Measurements from ENCODE around the gene TPH2. TPM values are rescaled to one million over a fixed set of nuclear protein-coding genes. Genes with fewer than 3 reads are reported as not detected.

Gene TPH2
- total RNA-seq, 2 experiments from 2014 or later, result not detected

- DNase-seq, result no peak
- ChIA-PET CTCF (no interaction called here), POLR2A (no interaction called here)
- no peak overlapping the region for H3K4me3 Mint-ChIP-seq
- no peaks in the 10 kb centered on the region for H3K36me3 Mint-ChIP-seq (ENCODE audit: low read depth)
- H3K27ac Mint-ChIP-seq, result no peak overlapping the region
- peaks cover 2% of the 10 kb centered on the region for H3K27me3 Mint-ChIP-seq
- H3K4me1 Mint-ChIP-seq, result no peaks in the 10 kb centered on the region
- no peaks in the 10 kb centered on the region for H3K9me3 Mint-ChIP-seq
Observed at GRCh38 chr12:72024613-72025012, 86.0 kb downstream of the TPH2 start.

GRCh38 chr12:72025524-72025923, 86.9 kb downstream of the TPH2 start:
- H3K9me3 Mint-ChIP-seq, result no peaks in the 10 kb centered on the region
- POLR2A ChIA-PET, result no interaction called here
- no peaks in the 10 kb centered on the region for H3K36me3 Mint-ChIP-seq (ENCODE audit: low read depth)
- CTCF ChIA-PET, result no interaction called here
- H3K27ac Mint-ChIP-seq, result no peak overlapping the region
- no peaks in the 10 kb centered on the region for H3K4me1 Mint-ChIP-seq
- no peak overlapping the region for H3K4me3 Mint-ChIP-seq
- DNase-seq, result no peak
- H3K27me3 Mint-ChIP-seq, result no peaks in the 10 kb centered on the region

- Mint-ChIP-seq H3K4me3 (no peak overlapping the region), H3K9me3 (no peaks in the 10 kb centered on the region), H3K4me1 (no peaks in the 10 kb centered on the region), H3K27ac (no peak overlapping the region), H3K27me3 (no peaks in the 10 kb centered on the region), H3K36me3 (ENCODE audit: low read depth) (no peaks in the 10 kb centered on the region)
- ChIA-PET CTCF (no interaction called here), POLR2A (no interaction called here)
- DNase-seq, result no peak
Observed at GRCh38 chr12:72028966-72029365, 90.3 kb downstream of the TPH2 start.

DNA sequence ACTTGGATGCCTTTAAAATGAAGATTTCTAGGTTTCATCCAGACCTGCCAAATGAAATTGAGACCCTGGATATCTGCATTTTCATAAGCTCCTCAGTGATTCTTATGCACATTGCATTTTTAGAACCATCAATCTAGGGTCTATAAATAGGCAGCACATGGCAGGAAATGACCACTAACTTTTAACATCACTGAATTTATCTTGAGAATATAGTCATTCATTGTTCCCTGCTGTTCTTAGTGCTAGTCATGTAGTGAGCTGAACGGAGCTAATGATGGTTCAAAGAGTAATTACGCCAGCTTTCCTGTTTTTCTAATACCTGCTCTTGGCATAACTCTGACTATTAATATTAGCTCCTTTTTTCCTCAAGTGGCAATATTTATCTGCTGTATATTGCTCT, 91.6 kb downstream of the TPH2 start:
- no peaks in the 10 kb centered on the region for H3K36me3 Mint-ChIP-seq (ENCODE audit: low read depth)
- no peaks in the 10 kb centered on the region for H3K9me3 Mint-ChIP-seq
- H3K27ac Mint-ChIP-seq, result no peak overlapping the region
- H3K27me3 Mint-ChIP-seq, result peaks cover under 1% of the 10 kb centered on the region
- no peak for DNase-seq
- POLR2A ChIA-PET, result no interaction called here
- H3K4me3 Mint-ChIP-seq, result no peak overlapping the region
- CTCF ChIA-PET, result no interaction called here
- no peaks in the 10 kb centered on the region for H3K4me1 Mint-ChIP-seq

DNA sequence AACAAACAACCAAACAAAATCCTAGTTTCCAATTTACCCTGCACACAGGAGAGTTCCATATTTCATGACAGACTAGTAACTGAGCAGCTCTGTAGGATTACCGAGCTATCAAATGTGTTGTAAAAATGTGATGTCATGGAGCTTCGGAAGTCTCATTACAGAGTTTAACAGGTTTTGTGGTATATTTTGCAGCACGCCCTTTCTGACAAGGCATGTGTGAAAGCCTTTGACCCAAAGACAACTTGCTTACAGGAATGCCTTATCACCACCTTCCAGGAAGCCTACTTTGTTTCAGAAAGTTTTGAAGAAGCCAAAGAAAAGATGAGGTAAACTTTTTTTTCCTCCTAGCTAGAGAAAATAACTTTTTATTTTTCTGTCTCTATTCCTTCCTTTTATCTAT, 92.4 kb downstream of the TPH2 start:
- CTCF ChIA-PET, result no interaction called here
- Mint-ChIP-seq H3K27me3 (peaks cover 5% of the 10 kb centered on the region), H3K27ac (no peak overlapping the region), H3K36me3 (ENCODE audit: low read depth) (no peaks in the 10 kb centered on the region), H3K9me3 (no peaks in the 10 kb centered on the region), H3K4me1 (no peaks in the 10 kb centered on the region), H3K4me3 (no peak overlapping the region)
- no peak for DNase-seq
- POLR2A ChIA-PET, result no interaction called here

DNA sequence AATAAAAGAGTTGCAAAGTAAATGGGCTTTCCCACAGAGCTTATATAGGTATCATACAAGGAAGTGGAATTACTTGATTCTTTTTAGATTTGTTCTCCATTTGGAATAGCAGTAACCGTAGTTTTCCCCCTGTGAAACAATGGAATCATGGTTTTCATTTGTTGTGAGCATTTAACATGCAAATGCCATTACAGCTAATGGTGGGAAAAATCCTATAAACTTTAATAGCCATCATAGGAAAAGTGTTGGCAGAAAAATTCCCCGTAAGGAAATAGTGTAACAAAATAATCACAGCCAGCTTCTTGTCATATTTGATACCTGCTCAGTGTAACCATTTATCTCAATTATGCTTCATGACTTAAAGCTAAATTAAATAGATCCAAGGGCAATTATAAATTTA, 95.3 kb downstream of the TPH2 start:
- H3K27ac Mint-ChIP-seq, result no peak overlapping the region
- no peaks in the 10 kb centered on the region for H3K36me3 Mint-ChIP-seq (ENCODE audit: low read depth)
- CTCF ChIA-PET, result no interaction called here

GRCh38 chr12:72035625-72036024, 97.0 kb downstream of the TPH2 start:
- CTCF ChIA-PET, result no interaction called here
- DNase-seq, result no peak
- Mint-ChIP-seq H3K27ac (no peak overlapping the region), H3K36me3 (ENCODE audit: low read depth) (no peaks in the 10 kb centered on the region), H3K9me3 (no peaks in the 10 kb centered on the region), H3K27me3 (peaks cover 5% of the 10 kb centered on the region), H3K4me3 (no peak overlapping the region), H3K4me1 (no peaks in the 10 kb centered on the region)
- POLR2A ChIA-PET, result no interaction called here

More for the DNA sequence above, 95.3 kb downstream of the TPH2 start:
- POLR2A ChIA-PET, result no interaction called here
- Mint-ChIP-seq H3K27me3 (peaks cover 5% of the 10 kb centered on the region), H3K9me3 (no peaks in the 10 kb centered on the region), H3K4me3 (no peak overlapping the region), H3K4me1 (no peaks in the 10 kb centered on the region)
- no peak for DNase-seq

GRCh38 chr12:72036393-72036792, 97.7 kb downstream of the TPH2 start:
- no peak overlapping the region for H3K27ac Mint-ChIP-seq
- DNase-seq, result no peak
- CTCF ChIA-PET, result no interaction called here
- peaks cover 5% of the 10 kb centered on the region for H3K27me3 Mint-ChIP-seq
- H3K4me1 Mint-ChIP-seq, result no peaks in the 10 kb centered on the region
- H3K36me3 Mint-ChIP-seq (ENCODE audit: low read depth), result no peaks in the 10 kb centered on the region
- no peaks in the 10 kb centered on the region for H3K9me3 Mint-ChIP-seq
- POLR2A ChIA-PET, result no interaction called here
- no peak overlapping the region for H3K4me3 Mint-ChIP-seq

DNA sequence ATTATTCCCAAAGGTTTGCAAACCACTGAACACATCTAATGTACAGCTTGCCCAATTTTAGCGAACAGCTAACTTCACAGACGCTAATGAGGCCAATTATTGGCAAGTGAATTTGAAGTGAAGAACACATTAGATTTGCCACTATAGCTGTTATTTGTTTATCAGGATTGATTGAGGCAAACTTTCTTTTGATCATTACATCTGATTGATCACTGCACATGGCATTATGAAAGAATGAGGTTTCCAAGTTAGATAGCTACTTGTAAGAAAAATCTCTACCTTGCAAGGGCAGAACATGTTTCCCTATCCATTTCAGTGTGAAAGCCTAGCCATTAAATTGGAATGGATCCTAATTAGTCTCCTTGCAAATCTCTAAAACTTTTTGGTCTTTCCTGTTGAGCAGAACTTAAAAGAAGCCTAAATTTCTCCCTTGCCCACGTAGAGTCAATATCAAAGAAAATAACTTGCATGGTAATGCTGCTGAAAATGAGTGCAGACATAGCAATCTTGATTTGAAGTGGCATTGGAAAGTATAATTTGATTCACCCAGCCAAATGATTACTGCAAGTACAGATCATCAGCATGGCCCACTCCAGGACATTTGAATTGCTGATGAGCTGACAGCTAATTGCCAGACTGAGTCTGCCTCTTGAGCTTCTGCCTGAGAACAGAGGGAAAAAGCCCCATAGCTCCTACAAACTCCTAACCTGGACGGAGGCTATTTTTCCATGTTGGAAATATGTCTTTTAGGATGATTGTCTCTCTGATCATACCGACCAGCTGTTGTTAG, 98.6 kb downstream of the TPH2 start:
- DNase-seq, result no peak
- Mint-ChIP-seq H3K9me3 (no peaks in the 10 kb centered on the region), H3K27me3 (peaks cover 5% of the 10 kb centered on the region), H3K4me3 (no peak overlapping the region), H3K36me3 (ENCODE audit: low read depth) (no peaks in the 10 kb centered on the region), H3K27ac (no peak overlapping the region), H3K4me1 (no peaks in the 10 kb centered on the region)
- ChIA-PET POLR2A (no interaction called here), CTCF (no interaction called here)

DNA sequence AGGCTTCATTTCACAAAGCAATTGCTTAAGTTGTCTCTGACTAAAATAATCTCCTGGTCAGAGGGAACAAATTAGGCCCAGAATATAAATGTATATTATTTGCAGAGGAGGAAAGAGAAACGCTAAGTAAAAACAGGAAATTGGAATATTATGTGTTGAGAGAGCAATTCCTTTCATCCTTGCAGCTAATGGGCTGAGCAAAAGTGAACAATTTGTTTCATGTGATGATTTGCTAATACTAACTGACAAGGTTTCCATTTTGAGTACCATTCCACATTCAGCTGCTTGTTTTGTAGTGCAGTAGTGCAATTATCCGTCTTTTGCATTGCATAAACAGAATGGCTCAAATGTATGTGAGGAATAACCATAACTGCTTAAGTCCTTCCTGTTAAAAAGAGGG, 103.2 kb downstream of the TPH2 start:
- H3K9me3 Mint-ChIP-seq, result no peaks in the 10 kb centered on the region
- no peaks in the 10 kb centered on the region for H3K4me1 Mint-ChIP-seq
- POLR2A ChIA-PET, result no interaction called here
- H3K36me3 Mint-ChIP-seq (ENCODE audit: low read depth), result no peaks in the 10 kb centered on the region
- no peak overlapping the region for H3K4me3 Mint-ChIP-seq
- H3K27me3 Mint-ChIP-seq, result no peaks in the 10 kb centered on the region
- CTCF ChIA-PET, result no interaction called here
- DNase-seq, result no peak
- H3K27ac Mint-ChIP-seq, result no peak overlapping the region

DNA sequence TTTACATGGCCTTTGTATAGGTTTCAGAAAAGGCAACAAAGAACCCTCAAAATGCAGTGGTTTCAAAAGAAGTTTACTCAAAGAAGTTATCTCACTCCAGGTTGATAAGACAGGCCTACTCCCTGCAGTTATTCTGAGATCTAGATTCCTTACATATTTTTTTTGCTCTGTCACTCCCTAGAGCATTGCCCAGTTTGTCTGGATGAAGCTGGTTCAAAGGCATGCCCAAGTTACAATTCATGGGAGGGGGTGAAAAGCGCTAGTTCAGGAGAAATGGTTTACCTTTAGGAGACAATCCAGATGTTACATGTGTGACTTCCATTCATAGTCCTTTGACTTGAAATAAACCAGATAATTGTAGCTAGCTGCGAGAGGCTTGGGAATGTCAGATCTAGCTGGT, 115.0 kb downstream of the TPH2 start:
- Mint-ChIP-seq H3K4me3 (no peak overlapping the region), H3K4me1 (no peaks in the 10 kb centered on the region), H3K36me3 (ENCODE audit: low read depth) (no peaks in the 10 kb centered on the region), H3K9me3 (no peaks in the 10 kb centered on the region), H3K27ac (no peak overlapping the region), H3K27me3 (peaks cover 4% of the 10 kb centered on the region)
- ChIA-PET CTCF (no interaction called here), POLR2A (no interaction called here)
- no peak for DNase-seq

DNA sequence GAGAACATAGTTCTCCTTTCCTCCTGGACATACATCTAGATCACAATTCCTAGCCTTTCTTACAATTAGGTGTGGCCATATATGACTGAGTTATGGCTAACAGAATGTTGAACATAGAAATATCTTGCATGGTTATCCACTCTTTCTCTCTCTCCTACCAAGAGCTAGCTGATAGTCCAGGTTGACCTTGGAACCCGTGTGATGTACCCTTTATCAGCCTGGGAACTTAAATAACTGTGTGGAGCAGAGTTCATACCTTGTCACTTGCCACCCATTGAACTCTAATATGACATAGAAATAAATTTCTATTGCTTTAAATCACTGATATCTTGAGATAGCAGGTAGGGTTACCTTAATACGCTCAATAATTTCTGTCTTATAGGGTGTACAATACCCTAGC, 115.9 kb downstream of the TPH2 start:
- Mint-ChIP-seq H3K27me3 (peaks cover 2% of the 10 kb centered on the region), H3K4me3 (no peak overlapping the region), H3K36me3 (ENCODE audit: low read depth) (no peaks in the 10 kb centered on the region), H3K27ac (no peak overlapping the region), H3K4me1 (no peaks in the 10 kb centered on the region), H3K9me3 (no peaks in the 10 kb centered on the region)
- ChIA-PET CTCF (no interaction called here), POLR2A (no interaction called here)
- DNase-seq, result no peak

DNA sequence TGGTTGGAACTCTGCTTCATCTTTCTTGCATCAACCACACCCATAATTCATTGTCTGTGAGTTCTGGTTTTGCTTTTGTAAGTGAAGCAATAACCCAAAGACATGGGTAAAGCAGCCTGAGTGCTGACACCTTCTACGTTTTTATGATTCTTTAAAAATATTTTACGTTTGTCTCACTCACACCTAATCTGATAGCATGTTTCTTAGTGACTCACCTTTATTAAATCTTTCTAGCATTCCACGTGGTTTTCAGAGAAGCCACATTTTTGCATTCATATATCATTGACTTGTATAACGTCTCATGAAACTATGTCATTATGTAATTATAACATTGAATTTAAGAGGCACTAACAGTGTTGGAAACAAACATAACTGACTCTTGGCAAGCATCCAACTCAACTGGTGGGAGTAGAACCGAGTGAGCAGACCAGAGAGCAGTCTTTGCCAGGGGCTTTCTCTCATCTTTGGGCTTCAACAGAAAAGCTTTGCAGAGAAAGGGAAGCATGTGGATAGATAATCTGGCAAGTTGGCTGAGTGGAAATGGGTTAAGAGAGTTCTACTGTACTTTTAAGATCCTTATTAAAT, 118.8 kb downstream of the TPH2 start:
- Mint-ChIP-seq H3K4me1 (no peaks in the 10 kb centered on the region), H3K4me3 (no peak overlapping the region), H3K27ac (no peak overlapping the region), H3K27me3 (peaks cover 4% of the 10 kb centered on the region), H3K9me3 (no peaks in the 10 kb centered on the region), H3K36me3 (ENCODE audit: low read depth) (no peaks in the 10 kb centered on the region)
- CTCF ChIA-PET, result no interaction called here
- POLR2A ChIA-PET, result no interaction called here
- DNase-seq, result no peak

GRCh38 chr12:72063073-72063472, 124.4 kb downstream of the TPH2 start:
- Mint-ChIP-seq H3K4me3 (no peak overlapping the region), H3K27ac (no peak overlapping the region), H3K9me3 (no peaks in the 10 kb centered on the region), H3K27me3 (peaks cover 2% of the 10 kb centered on the region), H3K4me1 (no peaks in the 10 kb centered on the region), H3K36me3 (ENCODE audit: low read depth) (no peaks in the 10 kb centered on the region)
- ChIA-PET POLR2A (no interaction called here), CTCF (no interaction called here)
- DNase-seq, result no peak
